IMR-90 (cell line): Measurements from ENCODE around the gene HPSE2. TPM values are rescaled to one million over a fixed set of nuclear protein-coding genes. Genes with fewer than 3 reads are reported as not detected.

Experiments used
- ATAC-seq: fragments of 200-7000 bp; cut with Tn5 transposase; 2 replicates; pipeline ENCODE4 v1.9.1; 2020; ENCODE audit warnings: low read depth, mild to moderate bottlenecking, moderate library complexity
- BruUV-seq: library from RNA; stranded (reverse); fragments of 400-500 nt; replicated peaks from 2 replicates; lab custom pipeline; 2021; lab: Mats Ljungman, UMichigan
- CTCF ChIA-PET: fragments of 300-600 bp; formaldehyde crosslinking; extraction: SDS; loops from one replicate; lab custom pipeline; 2021; ENCODE audit warnings: antibody characterized with exemption; lab: Yijun Ruan, JAX
- POLR2A ChIA-PET: fragments of 300-600 bp; sonication (Branson Sonifier 250); formaldehyde crosslinking; loops from one replicate; lab custom pipeline; 2022; ENCODE audit warnings: antibody characterized with exemption; ENCODE audit not compliant: unreplicated experiment; lab: Charles Lee
- DNase-seq: peaks from one replicate; pipeline ENCODE4 v3.0.0; 2013
- H2AFZ ChIP-seq: replicated peaks from 2 replicates; pipeline ENCODE3; 2013; ENCODE audit warnings: low read length, mild to moderate bottlenecking; ENCODE audit not compliant: poor library complexity
- H2AK5ac ChIP-seq: 2 replicates; pipeline ENCODE4 v1.6.1; 2013; ENCODE audit warnings: low read depth, low read length, inconsistent platforms
- H2AK9ac ChIP-seq: replicated peaks from 2 replicates; pipeline ENCODE3; 2013; ENCODE audit warnings: mild to moderate bottlenecking, low read depth, low read length, moderate library complexity; ENCODE audit not compliant: poor library complexity
- H2BK120ac ChIP-seq: 2 replicates; pipeline ENCODE4 v1.6.1; 2013; ENCODE audit warnings: low read depth, low read length, inconsistent platforms
- H2BK15ac ChIP-seq: 3 replicates; pipeline ENCODE4 v1.6.1; 2013; ENCODE audit warnings: low read depth, low read length, inconsistent platforms
- H2BK20ac ChIP-seq: 2 replicates; pipeline ENCODE4 v1.6.1; 2013; ENCODE audit warnings: low read depth, mild to moderate bottlenecking, inconsistent platforms, low read length, moderate library complexity
- H2BK5ac ChIP-seq: 2 replicates; pipeline ENCODE4 v1.6.1; 2013; ENCODE audit warnings: mild to moderate bottlenecking, low read depth, low read length, inconsistent platforms; ENCODE audit not compliant: poor library complexity, severe bottlenecking
- H3K14ac ChIP-seq: replicated peaks from 2 replicates; pipeline ENCODE4 v1.6.1; 2013; ENCODE audit warnings: low read depth, low read length, inconsistent platforms
- H3K18ac ChIP-seq: 2 replicates; pipeline ENCODE4 v1.6.1; 2013; ENCODE audit warnings: low read depth, low read length, control low read depth
- H3K23ac ChIP-seq: 2 replicates; pipeline ENCODE4 v1.6.1; 2013; ENCODE audit warnings: low read depth, low read length, inconsistent platforms
- H3K27ac ChIP-seq: 2 replicates; pipeline ENCODE4 v1.5.1; 2013; ENCODE audit warnings: mild to moderate bottlenecking, control low read depth, low read length; ENCODE audit not compliant: insufficient read depth
- H3K27me3 ChIP-seq: 2 replicates; pipeline ENCODE4 v1.6.1; 2013; ENCODE audit warnings: low read length; ENCODE audit not compliant: control insufficient read depth, insufficient read depth
- H3K36me3 ChIP-seq: 2 replicates; pipeline ENCODE4 v1.6.1; 2013; ENCODE audit warnings: low read length, mixed read lengths; ENCODE audit not compliant: control insufficient read depth, insufficient read depth
- H3K4ac ChIP-seq: 2 replicates; pipeline ENCODE4 v1.6.1; 2013; ENCODE audit warnings: low read depth, low read length, inconsistent platforms
- H3K4me1 ChIP-seq: 2 replicates; pipeline ENCODE4 v1.6.1; 2013; ENCODE audit warnings: low read length, mixed read lengths; ENCODE audit not compliant: control insufficient read depth, insufficient read depth
- H3K4me2 ChIP-seq: 2 replicates; pipeline ENCODE4 v1.6.1; 2013; ENCODE audit warnings: low read depth, mild to moderate bottlenecking, control low read depth, low read length, moderate library complexity
- H3K4me3 ChIP-seq: 2 replicates; pipeline ENCODE4 v1.5.1; 2013; ENCODE audit warnings: low read depth, mild to moderate bottlenecking, control low read depth, low read length, moderate library complexity; ENCODE audit not compliant: insufficient read depth
- H3K56ac ChIP-seq: 2 replicates; pipeline ENCODE4 v1.6.1; 2013; ENCODE audit warnings: low read length, inconsistent platforms; ENCODE audit not compliant: insufficient read depth; ENCODE audit errors: extremely low read depth
- H3K79me1 ChIP-seq, 2 experiments: 2 replicates each; pipeline ENCODE4 v1.6.1; 2013; ENCODE audit warnings: low read length in 2 of 2, inconsistent platforms in 1 of 2, low read depth in 1 of 2
- H3K9ac ChIP-seq: 2 replicates; pipeline ENCODE4 v1.6.1; 2013; ENCODE audit warnings: low read depth, low read length, control low read depth
- H3K9me1 ChIP-seq: 2 replicates; pipeline ENCODE4 v1.6.1; 2013; ENCODE audit warnings: low read length, inconsistent platforms; ENCODE audit not compliant: insufficient read depth
- H3K9me3 ChIP-seq: 2 replicates; pipeline ENCODE4 v1.6.1; 2013; ENCODE audit warnings: low read length; ENCODE audit not compliant: control insufficient read depth, insufficient read depth
- H4K20me1 ChIP-seq: 2 replicates; pipeline ENCODE4 v1.6.1; 2013; ENCODE audit warnings: low read length, inconsistent platforms; ENCODE audit not compliant: insufficient read depth
- H4K5ac ChIP-seq: 2 replicates; pipeline ENCODE4 v1.6.1; 2013; ENCODE audit warnings: mild to moderate bottlenecking, low read depth, low read length, control low read depth
- H4K8ac ChIP-seq, 2 experiments: 2 replicates each; pipeline ENCODE4 v1.6.1; 2013; ENCODE audit warnings: low read depth in 2 of 2, low read length in 2 of 2, control low read depth in 1 of 2, inconsistent platforms in 1 of 2
- H4K91ac ChIP-seq: 2 replicates; pipeline ENCODE4 v1.6.1; 2013; ENCODE audit warnings: low read depth, low read length, inconsistent platforms; ENCODE audit not compliant: insufficient read depth
- BHLHE40 ChIP-seq: fragments of 150-350 bp; IDR thresholded peaks from 2 replicates; pipeline ENCODE4 v1.6.1; 2016; ENCODE audit warnings: mild to moderate bottlenecking, low read depth, low read length
- CEBPB ChIP-seq: IDR thresholded peaks from 2 replicates; pipeline ENCODE4 v1.6.1; 2012; ENCODE audit warnings: low read depth, low read length, improper control_type of control experiment
- CHD1 ChIP-seq: IDR thresholded peaks from 2 replicates; pipeline ENCODE4 v1.6.1; 2012; ENCODE audit warnings: low read depth, low read length, improper control_type of control experiment
- FOS ChIP-seq: fragments of 150-350 bp; IDR thresholded peaks from 2 replicates; pipeline ENCODE4 v1.6.1; 2016; ENCODE audit warnings: low read depth, low read length
- MAFK ChIP-seq: IDR thresholded peaks from 2 replicates; pipeline ENCODE4 v1.6.1; 2012; ENCODE audit warnings: low read depth, low read length, improper control_type of control experiment
- MAZ ChIP-seq: IDR thresholded peaks from 2 replicates; pipeline ENCODE4 v1.6.1; 2012; ENCODE audit warnings: low read depth, mild to moderate bottlenecking, low read length, improper control_type of control experiment, moderate library complexity, borderline replicate concordance
- MXI1 ChIP-seq: IDR thresholded peaks from 2 replicates; pipeline ENCODE4 v1.6.1; 2012; ENCODE audit warnings: low read depth, mild to moderate bottlenecking, low read length, moderate library complexity, borderline replicate concordance
- NFE2L2 ChIP-seq: fragments of 150-350 bp; IDR thresholded peaks from 2 replicates; pipeline ENCODE4 v1.6.1; 2016; ENCODE audit warnings: low read depth, mild to moderate bottlenecking, low read length
- POLR2A ChIP-seq: IDR thresholded peaks from 2 replicates; pipeline ENCODE4 v1.6.1; 2012; ENCODE audit warnings: mild to moderate bottlenecking, low read depth, low read length
- RAD21 ChIP-seq: IDR thresholded peaks from 2 replicates; pipeline ENCODE4 v1.6.1; 2012; ENCODE audit warnings: low read length, improper control_type of control experiment
- RCOR1 ChIP-seq: IDR thresholded peaks from 2 replicates; pipeline ENCODE4 v1.6.1; 2012; ENCODE audit warnings: mild to moderate bottlenecking, low read length, improper control_type of control experiment; ENCODE audit not compliant: insufficient replicate concordance
- RFX5 ChIP-seq: IDR thresholded peaks from 2 replicates; pipeline ENCODE4 v1.8.0; 2012; ENCODE audit warnings: low read depth, mild to moderate bottlenecking, low read length, moderate library complexity
- SMC3 ChIP-seq: fragments of 150-350 bp; IDR thresholded peaks from 2 replicates; pipeline ENCODE4 v1.6.1; 2016; ENCODE audit warnings: low read depth, mild to moderate bottlenecking, antibody characterized with exemption, low read length, moderate library complexity
- WGBS, 2 experiments: methylation state at CpG; one replicate each; pipeline versions ENCODE4 v1.1.5 to v1.1.7; 2013; ENCODE audit warnings: missing lambda C conversion rate in 2 of 2; ENCODE audit not compliant: insufficient read length in 1 of 2; ENCODE audit errors: extremely low coverage in 2 of 2; 5-methylcytosine and 5-hydroxymethylcytosine counted together
- dilution Hi-C: fragments of 300-500 bp; cut with HindIII; formaldehyde crosslinking; loops from one replicate; pipeline ENCODE4 v1.14.3; 2018; ENCODE audit warnings: low sequenced_read_pairs; ENCODE audit not compliant: unreplicated experiment
- in situ Hi-C: fragments of 300-500 bp; cut with MboI; formaldehyde crosslinking; loops from 3 replicates; pipeline ENCODE4 v1.14.3; 2019; ENCODE audit warnings: low sequenced_read_pairs, inconsistent platforms, mixed read lengths
- intact Hi-C: fragments of 100-400 bp; cut with micrococcal nuclease; formaldehyde crosslinking; loops from 2 replicates; pipeline ENCODE4 v1.10.0; 2022
- polyA plus RNA-seq, 3 experiments: library from polyadenylated mRNA; depleted of rRNA; stranded (reverse); fragments of >200 nt; gene quantifications; 2 replicates each; pipeline ENCODE4 v1.2.3, GENCODE V29; 2012; ENCODE audit warnings: low replicate concordance in 1 of 3
- total RNA-seq: library from RNA; depleted of rRNA; stranded (reverse); fragments of >200 nt; gene quantifications from 2 replicates; pipeline ENCODE4 v1.2.3, GENCODE V29; 2012
- TF ChIP-seq, protein P1 (sequence below): conservative IDR thresholded peaks from 2 replicates; pipeline ENCODE4 v1.5.1; 2012; ENCODE audit warnings: mild to moderate bottlenecking, low read depth, low read length, improper control_type of control experiment
- TF ChIP-seq, protein P2 (sequence below): fragments of 150-350 bp; IDR thresholded peaks from 2 replicates; pipeline ENCODE4 v1.6.1; 2017; ENCODE audit warnings: mild to moderate bottlenecking, antibody characterized with exemption, low read length, low read depth
- TF ChIP-seq, protein P3 (sequence below): fragments of 150-350 bp; IDR thresholded peaks from 2 replicates; pipeline ENCODE4 v1.6.1; 2016; ENCODE audit warnings: low read depth, mild to moderate bottlenecking, low read length, moderate library complexity, borderline replicate concordance

HPSE2 gene
- total and polyA plus RNA-seq, 2 of the 4 experiments (the other 2 are of a cell fraction), result not detected

DNA sequence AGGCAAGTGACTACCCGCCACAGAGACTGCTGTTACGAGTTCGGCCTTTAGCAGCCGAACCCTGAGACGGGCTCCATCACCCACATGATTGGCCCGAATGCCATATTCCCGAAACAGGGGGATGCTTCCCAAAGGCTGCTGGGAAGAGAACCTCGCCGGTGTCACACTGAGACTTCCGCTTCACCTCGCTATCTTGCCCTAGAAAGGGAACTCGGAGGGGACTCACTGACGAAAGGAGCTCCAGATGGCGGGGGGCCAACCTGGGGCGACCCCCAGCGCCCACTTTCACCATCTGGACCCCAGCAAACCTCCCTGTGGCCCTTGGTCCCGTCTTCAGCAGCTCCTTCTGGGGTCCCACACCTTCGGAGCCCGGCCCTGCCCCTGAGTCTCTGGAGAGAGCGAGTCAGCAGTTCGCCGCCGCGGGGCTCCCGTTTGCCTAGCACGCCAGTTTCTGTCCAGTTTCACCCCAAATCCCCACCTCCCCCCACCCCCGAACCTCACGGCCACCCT is 789.4 kb downstream of the HPSE2 start:
- peak overlapping the region; percentile 24; the same call in 1 of the 2 replicates for H3K18ac ChIP-seq
- POLR2A ChIA-PET, result no interaction called here
- DNase-seq (peak; percentile 21), ATAC-seq (peak; percentile 72)
- H3K4me1 ChIP-seq, result peaks cover 3% of the 10 kb centered on the region; the same call in 1 of the 2 replicates
- H2BK5ac ChIP-seq, result peak overlapping the region; percentile 48
- H3K56ac ChIP-seq, result peak overlapping the region; percentile 75
- H3K4ac ChIP-seq, result peak overlapping the region; percentile 80
- H4K5ac ChIP-seq, result peak overlapping the region; percentile 10; the same call in 1 of the 2 replicates
- peak overlapping the region; percentile 79 for H3K14ac ChIP-seq
- H2AK5ac ChIP-seq, result peak overlapping the region; percentile 43
- CTCF ChIA-PET, result no interaction called here
- dilution Hi-C loops (no loop called here), intact Hi-C loops (no loop called here), in situ Hi-C loops (no loop called here)
- 10% methylated on average over 10 of the region's 28 CpGs; no CpG with 5 or more reads in 1 of the 2 experiments for WGBS, 2 experiments
- TSS peak; percentile 52 for BruUV-seq
- peak overlapping the region; percentile 38; the same call in 1 of the 2 replicates for H4K91ac ChIP-seq
- peaks cover 21% of the 10 kb centered on the region for H3K36me3 ChIP-seq
- H2AFZ ChIP-seq, result peak overlapping the region; percentile 98
- no peaks in the 10 kb centered on the region for H3K27me3 ChIP-seq
- peak overlapping the region; percentile 32; the same call in 1 of the 2 replicates for H3K23ac ChIP-seq
- peaks cover 15% of the 10 kb centered on the region for H3K9me1 ChIP-seq
- H3K79me1 ChIP-seq, result peaks cover 26 to 35% of the 10 kb centered on the region in 2 experiments
- TF ChIP-seq, protein P1, sequence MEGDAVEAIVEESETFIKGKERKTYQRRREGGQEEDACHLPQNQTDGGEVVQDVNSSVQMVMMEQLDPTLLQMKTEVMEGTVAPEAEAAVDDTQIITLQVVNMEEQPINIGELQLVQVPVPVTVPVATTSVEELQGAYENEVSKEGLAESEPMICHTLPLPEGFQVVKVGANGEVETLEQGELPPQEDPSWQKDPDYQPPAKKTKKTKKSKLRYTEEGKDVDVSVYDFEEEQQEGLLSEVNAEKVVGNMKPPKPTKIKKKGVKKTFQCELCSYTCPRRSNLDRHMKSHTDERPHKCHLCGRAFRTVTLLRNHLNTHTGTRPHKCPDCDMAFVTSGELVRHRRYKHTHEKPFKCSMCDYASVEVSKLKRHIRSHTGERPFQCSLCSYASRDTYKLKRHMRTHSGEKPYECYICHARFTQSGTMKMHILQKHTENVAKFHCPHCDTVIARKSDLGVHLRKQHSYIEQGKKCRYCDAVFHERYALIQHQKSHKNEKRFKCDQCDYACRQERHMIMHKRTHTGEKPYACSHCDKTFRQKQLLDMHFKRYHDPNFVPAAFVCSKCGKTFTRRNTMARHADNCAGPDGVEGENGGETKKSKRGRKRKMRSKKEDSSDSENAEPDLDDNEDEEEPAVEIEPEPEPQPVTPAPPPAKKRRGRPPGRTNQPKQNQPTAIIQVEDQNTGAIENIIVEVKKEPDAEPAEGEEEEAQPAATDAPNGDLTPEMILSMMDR, result no peak
- no peak for TF ChIP-seq RFX5
- TF ChIP-seq, protein P2, sequence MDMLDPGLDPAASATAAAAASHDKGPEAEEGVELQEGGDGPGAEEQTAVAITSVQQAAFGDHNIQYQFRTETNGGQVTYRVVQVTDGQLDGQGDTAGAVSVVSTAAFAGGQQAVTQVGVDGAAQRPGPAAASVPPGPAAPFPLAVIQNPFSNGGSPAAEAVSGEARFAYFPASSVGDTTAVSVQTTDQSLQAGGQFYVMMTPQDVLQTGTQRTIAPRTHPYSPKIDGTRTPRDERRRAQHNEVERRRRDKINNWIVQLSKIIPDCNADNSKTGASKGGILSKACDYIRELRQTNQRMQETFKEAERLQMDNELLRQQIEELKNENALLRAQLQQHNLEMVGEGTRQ, result no peak
- TF ChIP-seq RAD21, result no peak
- TF ChIP-seq MXI1, result no peak
- TF ChIP-seq CHD1, result no peak
- no peak for TF ChIP-seq POLR2A
- no peak for TF ChIP-seq CEBPB
- no peak for TF ChIP-seq MAZ
- TF ChIP-seq NFE2L2, result no peak
- no peak for TF ChIP-seq FOS
- TF ChIP-seq, protein P3, sequence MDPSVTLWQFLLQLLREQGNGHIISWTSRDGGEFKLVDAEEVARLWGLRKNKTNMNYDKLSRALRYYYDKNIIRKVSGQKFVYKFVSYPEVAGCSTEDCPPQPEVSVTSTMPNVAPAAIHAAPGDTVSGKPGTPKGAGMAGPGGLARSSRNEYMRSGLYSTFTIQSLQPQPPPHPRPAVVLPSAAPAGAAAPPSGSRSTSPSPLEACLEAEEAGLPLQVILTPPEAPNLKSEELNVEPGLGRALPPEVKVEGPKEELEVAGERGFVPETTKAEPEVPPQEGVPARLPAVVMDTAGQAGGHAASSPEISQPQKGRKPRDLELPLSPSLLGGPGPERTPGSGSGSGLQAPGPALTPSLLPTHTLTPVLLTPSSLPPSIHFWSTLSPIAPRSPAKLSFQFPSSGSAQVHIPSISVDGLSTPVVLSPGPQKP, result no peak
- TF ChIP-seq RCOR1, result no peak
- TF ChIP-seq BHLHE40, result no peak
- no peak for TF ChIP-seq SMC3
- TF ChIP-seq MAFK, result no peak
- peak overlapping the region; percentile 73 for H3K9ac ChIP-seq
- peaks cover 4% of the 10 kb centered on the region; the same call in 1 of the 2 replicates for H4K20me1 ChIP-seq
- H3K27ac ChIP-seq, result peak overlapping the region; percentile 75
- H2BK20ac ChIP-seq, result no peak overlapping the region
- no peak overlapping the region for H2BK120ac ChIP-seq
- peak overlapping the region; percentile 90 to 99 for H4K8ac ChIP-seq
- H3K4me3 ChIP-seq, result peak overlapping the region; percentile 73
- peak overlapping the region; percentile 59 for H2AK9ac ChIP-seq
- peak overlapping the region; percentile 74 for H3K4me2 ChIP-seq
- no peak overlapping the region for H2BK15ac ChIP-seq
- no peaks in the 10 kb centered on the region for H3K9me3 ChIP-seq
